Glutamatergic neuron (in vitro differentiated cells): ENCODE data around the gene FEM1A. TPM values are rescaled to one million over a fixed set of nuclear protein-coding genes. Genes with fewer than 3 reads are reported as not detected.
"Not testable (repeated sequence)": the region's sequence is repeated elsewhere in the genome, so short reads cannot be mapped to it uniquely, and the experiment has no call there.

Experiments
- DNase-seq: peaks from one replicate; pipeline ENCODE4 v3.0.0; 2022
- H3K27ac Mint-ChIP-seq: one replicate; pipeline ENCODE4 v1.8.0; 2020; ENCODE audit warnings: mild to moderate bottlenecking, mixed read lengths, inconsistent platforms; ENCODE audit not compliant: unreplicated experiment
- H3K27me3 Mint-ChIP-seq: one replicate; pipeline ENCODE4 v1.8.0; 2020; ENCODE audit warnings: mild to moderate bottlenecking, moderate library complexity, mixed read lengths, inconsistent platforms; ENCODE audit not compliant: unreplicated experiment
- H3K36me3 Mint-ChIP-seq: one replicate; pipeline ENCODE4 v1.8.0; 2020; ENCODE audit warnings: mild to moderate bottlenecking, mixed read lengths, inconsistent platforms; ENCODE audit not compliant: unreplicated experiment
- H3K4me1 Mint-ChIP-seq: one replicate; pipeline ENCODE4 v1.8.0; 2020; ENCODE audit warnings: mild to moderate bottlenecking, low read depth, mixed read lengths, inconsistent platforms; ENCODE audit not compliant: unreplicated experiment
- H3K4me3 Mint-ChIP-seq: one replicate; pipeline ENCODE4 v1.8.0; 2020; ENCODE audit warnings: mild to moderate bottlenecking, mixed read lengths, inconsistent platforms; ENCODE audit not compliant: unreplicated experiment
- H3K9me3 Mint-ChIP-seq: one replicate; pipeline ENCODE4 v1.8.0; 2020; ENCODE audit warnings: mild to moderate bottlenecking, moderate library complexity, mixed read lengths, inconsistent platforms; ENCODE audit not compliant: unreplicated experiment
- CTCF ChIP-seq: fragments of 200-600 bp; sonication (generic); IDR thresholded peaks from one replicate; pipeline ENCODE4 v1.5.0; 2021; ENCODE audit not compliant: partially characterized antibody, unreplicated experiment
- total RNA-seq: library from RNA; stranded (reverse); fragmentation: NEBNext Ultra II Directional; extraction: Animal tissue kit (Norgen Biotek cat#: 25700); gene quantifications from one replicate; pipeline ENCODE4 v1.2.1, GENCODE V29; 2021; ENCODE audit not compliant: unreplicated experiment

FEM1A gene
- total RNA-seq, 1 donor from 2014 or later, result 11.3 TPM

GRCh38 chr19:4775627-4776152 lies 15.8 kb upstream of the FEM1A start:
- no peak overlapping the region for H3K4me3 Mint-ChIP-seq
- peaks cover 18% of the 10 kb centered on the region for H3K27me3 Mint-ChIP-seq
- peaks cover 19% of the 10 kb centered on the region for H3K4me1 Mint-ChIP-seq
- DNase-seq, result no peak
- no peak overlapping the region for H3K27ac Mint-ChIP-seq
- TF ChIP-seq CTCF, result no peak
- H3K36me3 Mint-ChIP-seq, result no peaks in the 10 kb centered on the region
- H3K9me3 Mint-ChIP-seq, result peaks cover 13% of the 10 kb centered on the region

- no peaks in the 10 kb centered on the region for H3K36me3 Mint-ChIP-seq
- H3K4me3 Mint-ChIP-seq, result no peak overlapping the region
- no peak for DNase-seq
- H3K4me1 Mint-ChIP-seq, result peaks cover 19% of the 10 kb centered on the region
- H3K27me3 Mint-ChIP-seq, result peaks cover 20% of the 10 kb centered on the region
- TF ChIP-seq CTCF, result no peak
- peaks cover 13% of the 10 kb centered on the region for H3K9me3 Mint-ChIP-seq
- no peak overlapping the region for H3K27ac Mint-ChIP-seq
Measured at GRCh38 chr19:4776436-4777211, 14.9 kb upstream of the FEM1A start.

GRCh38 chr19:4778124-4778523 lies 13.4 kb upstream of the FEM1A start:
- H3K4me3 Mint-ChIP-seq, DNase-seq, H3K27ac Mint-ChIP-seq, H3K36me3 Mint-ChIP-seq, H3K4me1 Mint-ChIP-seq, H3K9me3 Mint-ChIP-seq: not testable (repeated sequence)
- peaks cover 19% of the 10 kb centered on the region for H3K27me3 Mint-ChIP-seq

- DNase-seq, result no peak
- H3K4me3 Mint-ChIP-seq, result no peak overlapping the region
- H3K36me3 Mint-ChIP-seq, result no peaks in the 10 kb centered on the region
- no peak overlapping the region for H3K27ac Mint-ChIP-seq
- H3K9me3 Mint-ChIP-seq, result no peaks in the 10 kb centered on the region
- no peak for TF ChIP-seq CTCF
- no peaks in the 10 kb centered on the region for H3K4me1 Mint-ChIP-seq
- H3K27me3 Mint-ChIP-seq, result peaks cover 10% of the 10 kb centered on the region
Measured at GRCh38 chr19:4780860-4781259, 10.7 kb upstream of the FEM1A start.

GRCh38 chr19:4781801-4782200 lies 9.7 kb upstream of the FEM1A start:
- no peak overlapping the region for H3K27ac Mint-ChIP-seq
- no peaks in the 10 kb centered on the region for H3K36me3 Mint-ChIP-seq
- H3K9me3 Mint-ChIP-seq, result no peaks in the 10 kb centered on the region
- no peak for TF ChIP-seq CTCF
- H3K27me3 Mint-ChIP-seq, result peaks cover 10% of the 10 kb centered on the region
- no peak for DNase-seq
- H3K4me1 Mint-ChIP-seq, result no peaks in the 10 kb centered on the region
- no peak overlapping the region for H3K4me3 Mint-ChIP-seq

GRCh38 chr19:4786412-4787016 lies 5.0 kb upstream of the FEM1A start:
- DNase-seq, H3K27ac Mint-ChIP-seq, H3K4me3 Mint-ChIP-seq, H3K9me3 Mint-ChIP-seq, H3K36me3 Mint-ChIP-seq, H3K27me3 Mint-ChIP-seq, H3K4me1 Mint-ChIP-seq: not testable (repeated sequence)

- not testable (repeated sequence) for H3K27me3 Mint-ChIP-seq, DNase-seq, H3K4me1 Mint-ChIP-seq, H3K27ac Mint-ChIP-seq, H3K9me3 Mint-ChIP-seq, H3K36me3 Mint-ChIP-seq
- H3K4me3 Mint-ChIP-seq, result peak overlapping the region; percentile 80
Measured at GRCh38 chr19:4792019-4792865, 708 bp downstream of the FEM1A start.

GRCh38 chr19:4792866-4793195 lies 1.3 kb downstream of the FEM1A start:
- H3K27ac Mint-ChIP-seq, H3K9me3 Mint-ChIP-seq, H3K36me3 Mint-ChIP-seq, H3K27me3 Mint-ChIP-seq, H3K4me1 Mint-ChIP-seq, DNase-seq: not testable (repeated sequence)
- peak overlapping the region; percentile 80 for H3K4me3 Mint-ChIP-seq
